Ovary (tissue), 3 donors: ENCODE results near the gene ADGRD1.

Experiments
- CTCF ChIP-seq, 3 donors: fragments of 450-650 bp in 2 of 3; fragments of 200-600 bp in 1 of 3; IDR thresholded peaks; one replicate each; pipeline versions ENCODE4 v1.5.1 to v1.8.0; 2016 to 2022; ENCODE audit warnings: antibody characterized with exemption in 3 of 3, mild to moderate bottlenecking in 1 of 3
- EP300 ChIP-seq: sonication (generic); formaldehyde crosslinking; IDR thresholded peaks from one replicate; pipeline ENCODE4 v1.6.1; 2017; ENCODE audit warnings: antibody characterized with exemption
- POLR2A ChIP-seq: fragments of 450-650 bp; IDR thresholded peaks from one replicate; pipeline ENCODE4 v1.6.1; 2017; ENCODE audit warnings: antibody characterized with exemption, mild to moderate bottlenecking, moderate library complexity
- donor health status: DM: no; HTN: no; CAD: no.

GRCh38 chr12:131164096-131164872, 210.6 kb downstream of the ADGRD1 start:
- TF ChIP-seq CTCF (IDR thresholded peaks at IDR 0.05) (no peak), POLR2A (no peak), EP300 (no peak)
